GM21515 (cell line): ENCODE data around the gene OR7C2.

Source experiments
- ATAC-seq: cut with Tn5 transposase; IDR thresholded peaks from one replicate; pipeline ENCODE4 v1.9.1; 2021; ENCODE audit not compliant: unreplicated experiment

Gene OR7C2

DNA sequence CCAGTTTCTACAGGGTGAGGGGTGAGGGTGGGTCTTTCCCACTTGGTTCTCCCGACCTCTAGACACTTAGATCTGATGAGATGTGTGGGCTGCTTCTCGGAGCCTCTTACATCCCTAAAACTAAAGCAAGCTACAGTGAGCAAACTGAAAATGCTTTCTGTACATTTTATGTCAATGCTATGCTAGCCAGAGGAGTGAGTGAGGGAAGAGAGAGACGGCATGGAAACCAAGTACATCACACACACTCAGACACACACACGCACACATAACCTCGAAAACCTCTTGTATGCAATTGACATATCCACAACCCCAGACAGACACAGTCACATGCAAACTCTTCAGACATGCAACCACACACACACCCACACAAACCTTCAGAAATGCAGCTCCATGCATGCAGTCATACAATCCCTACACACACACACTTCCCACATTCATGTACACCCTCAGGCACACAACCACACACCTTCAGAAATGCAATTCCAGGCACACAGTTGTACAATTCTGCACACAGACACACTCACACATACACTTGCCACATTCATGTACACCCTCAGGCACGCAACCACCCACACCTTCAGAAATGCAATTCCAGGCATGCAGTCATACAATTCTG, 37.0 kb downstream of the OR7C2 start:
- ATAC-seq: no peak

DNA sequence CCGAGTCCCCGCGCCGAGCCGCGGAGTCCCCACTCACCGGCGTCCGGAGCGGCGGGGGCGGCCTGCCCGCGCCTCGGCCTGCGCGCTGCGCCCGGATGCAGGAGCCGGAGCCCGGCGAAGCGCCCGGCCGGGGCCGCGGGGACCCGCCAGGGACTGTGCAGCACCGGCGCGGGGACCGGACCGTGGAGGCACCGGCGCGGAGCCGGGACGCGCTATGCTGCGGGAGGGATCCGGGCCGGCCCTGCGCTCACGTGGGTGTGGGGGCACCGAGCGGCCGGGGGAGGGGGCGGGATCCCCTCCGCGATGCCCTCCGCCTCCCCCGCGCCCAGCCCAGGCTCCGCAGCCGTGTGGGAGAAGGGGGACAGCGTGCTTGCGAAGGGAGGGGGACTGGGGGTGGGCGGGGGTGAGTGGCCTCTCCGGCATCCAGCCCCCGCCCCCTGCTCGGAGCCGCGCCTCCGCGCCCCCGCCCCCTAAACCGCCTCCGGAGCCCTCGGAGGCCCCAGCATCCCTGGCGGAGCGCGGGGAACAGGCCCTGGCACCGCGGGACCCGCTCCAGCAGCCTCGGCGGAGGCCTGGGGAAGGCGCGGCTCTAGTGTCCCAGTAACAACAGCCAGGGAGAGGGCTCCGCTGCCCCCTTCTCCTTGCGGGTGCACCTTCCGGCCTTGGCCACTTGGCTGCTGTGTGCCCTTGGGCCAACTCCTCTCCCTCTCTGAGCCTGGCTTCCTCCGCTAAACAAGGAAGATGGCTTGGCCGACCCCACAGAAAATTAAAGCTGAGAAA, 38.4 kb downstream of the OR7C2 start, which contains the start of gene SLC1A6:
Gene SLC1A6 (minus strand): TSS at position 389 of the 780 bp plus-strand sequence. CDS start 6,954 bp downstream, outside the sequence.
- ATAC-seq: no peak

DNA sequence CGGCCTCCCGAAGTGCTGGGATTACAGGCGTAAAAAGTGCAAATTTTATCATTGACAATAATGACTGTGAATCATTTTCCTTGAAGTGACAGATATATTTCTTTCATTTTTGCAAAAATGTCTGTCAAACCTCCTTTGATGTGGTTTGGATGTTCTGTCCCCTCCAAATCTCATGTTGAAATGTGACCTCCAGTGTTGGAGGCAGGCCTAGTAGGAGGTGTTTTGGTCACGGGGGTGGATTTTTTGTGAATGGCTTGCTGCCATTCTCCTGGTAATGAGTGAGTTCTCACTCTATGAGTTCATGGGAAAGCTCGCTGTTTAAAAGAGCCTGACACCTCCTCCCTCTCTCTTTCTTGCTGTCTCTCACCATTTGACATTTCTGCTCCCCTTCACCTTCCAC, 43.8 kb downstream of the OR7C2 start:
- no peak for ATAC-seq
